ENCODE results near the gene PAWR. TPM values are rescaled to one million over a fixed set of nuclear protein-coding genes. Genes with fewer than 3 reads are reported as not detected.

The PAWR gene
- total and polyA plus RNA-seq, 9 of the 15 experiments (the other 6 are each of a cell fraction or from before 2014, with no cell fraction given): 0.82 TPM; not detected in 8

- 0% methylated on average over 1 of the region's 1 CpG for WGBS (ENCODE audit: insufficient coverage, low coverage, missing lambda C conversion rate)
- no peak for ATAC-seq
- no peaks in the 10 kb centered on the region for H3K27me3 ChIP-seq (ENCODE audit: control insufficient read depth in 2 of 2, insufficient read depth in 2 of 2, low read length in 2 of 2)
- no peak overlapping the region for H2AFZ ChIP-seq (ENCODE audit: low read depth, low read length)
- H3K79me2 ChIP-seq (ENCODE audit: control insufficient read depth, insufficient read depth, low read length): no peaks in the 10 kb centered on the region
- no peak overlapping the region for H3K4me3 ChIP-seq
- H3K27ac ChIP-seq (ENCODE audit: extremely low read depth, low read depth, low read length): no peak overlapping the region
- in situ Hi-C loops (cut with MboI) (no loop called here), intact Hi-C loops (cut with micrococcal nuclease) (loop anchor here (5.0 to 10.0 kb wide), 3 partner anchors 177 to 714 kb away; no protein-coding TSS in a partner anchor)
- no peaks in the 10 kb centered on the region for H3K9me1 ChIP-seq (ENCODE audit: control insufficient read depth, insufficient read depth, low read length)
- H3K36me3 ChIP-seq (ENCODE audit: control insufficient read depth, insufficient read depth, low read length): no peaks in the 10 kb centered on the region
- no peaks in the 10 kb centered on the region for H3K9me3 ChIP-seq (replicated peaks; ENCODE audit: control insufficient read depth, insufficient read depth, low read depth, low read length)
- CTCF ChIA-PET (ENCODE audit: low intra/inter-chr PET ratio): no interaction called here
- POLR2A ChIA-PET: no interaction called here
- DNase-seq (ENCODE audit: extremely low read depth in 1 of 4, low spot score in 3 of 4): no peak
- BruUV-seq (replicated peaks): no TSS peak
- no peak overlapping the region for H3K4me2 ChIP-seq (ENCODE audit: insufficient read depth, low read length)
- no peak for FAIRE-seq
- no peaks in the 10 kb centered on the region for H3K4me1 ChIP-seq (replicated peaks in 1 of 2; ENCODE audit: control insufficient read depth in 2 of 2, insufficient read depth in 2 of 2, low read length in 2 of 2)
- H3K9ac ChIP-seq (ENCODE audit: insufficient read depth in 1 of 2, low read depth in 2 of 2, low read length in 2 of 2): no peak overlapping the region
- H4K20me1 ChIP-seq (replicated peaks; ENCODE audit: control insufficient read depth, insufficient read depth, low read length): no peaks in the 10 kb centered on the region
- TF ChIP-seq ARID3A (IDR thresholded peaks at IDR 0.05; ENCODE audit: borderline replicate concordance, low read depth, low read length) (no peak), TAF1 (IDR thresholded peaks at IDR 0.05; ENCODE audit: control insufficient read depth, extremely low read depth, insufficient read depth, low read length, severe bottlenecking) (no peak), HMGN3 (IDR thresholded peaks at IDR 0.05; ENCODE audit: borderline replicate concordance, extremely low read depth, insufficient read length, low read depth, low read length) (no peak), RERE (CRISPR knock-in tag; IDR thresholded peaks at IDR 0.05; ENCODE audit: borderline replicate concordance) (no peak), KLF16 (IDR thresholded peaks at IDR 0.05) (no peak), ASH1L (IDR thresholded peaks at IDR 0.05; ENCODE audit: borderline replicate concordance, low read depth, partially characterized antibody) (no peak), EZH2 (IDR thresholded peaks at IDR 0.05; ENCODE audit: borderline replicate concordance, low read depth, low read length) (no peak)
Observed at GRCh38 chr12:79557690-79558315, 133.0 kb downstream of the PAWR start.

Data from K562 (cell line).